Measurements from ENCODE around the gene VWC2.

VWC2 gene

DNA sequence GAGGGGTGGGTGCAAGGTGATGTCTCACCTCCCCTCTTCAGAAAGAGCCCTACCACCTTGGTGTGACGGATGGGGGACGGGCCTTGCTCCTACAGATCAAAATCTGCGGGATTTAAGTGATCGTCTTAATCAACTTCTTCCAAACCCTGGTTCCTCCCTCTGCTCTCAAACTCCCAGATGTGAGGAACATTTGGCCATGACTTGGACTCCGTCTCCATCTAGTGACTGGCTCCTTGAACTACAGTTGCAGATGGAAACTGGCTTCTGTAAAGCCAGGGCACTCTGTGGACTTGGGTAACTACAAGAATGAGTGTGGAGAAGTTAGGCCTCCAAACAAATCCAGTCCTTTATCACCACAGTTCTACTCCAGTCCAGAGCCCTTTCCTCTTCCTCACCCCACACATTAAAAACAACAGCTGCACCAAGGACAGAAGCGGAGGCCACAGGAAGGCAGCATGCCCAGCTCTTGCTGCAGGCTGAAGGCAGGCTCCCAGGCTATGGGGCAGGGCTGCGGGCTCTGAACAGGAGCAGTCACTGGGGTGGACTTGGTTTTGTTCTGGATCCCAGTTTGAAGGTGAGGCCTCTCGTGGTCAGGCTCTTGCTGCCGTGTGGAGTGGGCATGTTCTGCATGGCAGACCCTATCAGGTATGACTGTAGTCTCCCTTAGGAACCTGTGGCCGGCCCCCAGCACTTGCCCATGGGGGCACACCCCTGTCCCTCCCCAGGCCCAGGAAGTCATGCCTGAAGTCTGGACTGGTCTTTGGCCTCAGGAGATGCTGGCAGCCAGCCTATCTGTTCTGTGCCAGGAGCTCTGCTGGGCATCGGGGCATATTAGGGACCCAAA, 79.4 kb downstream of the VWC2 start:
- DNase-seq: peak; percentile 69

GRCh38 chr7:49855281-49855980, 82.0 kb downstream of the VWC2 start:
- DNase-seq: no peak

DNA sequence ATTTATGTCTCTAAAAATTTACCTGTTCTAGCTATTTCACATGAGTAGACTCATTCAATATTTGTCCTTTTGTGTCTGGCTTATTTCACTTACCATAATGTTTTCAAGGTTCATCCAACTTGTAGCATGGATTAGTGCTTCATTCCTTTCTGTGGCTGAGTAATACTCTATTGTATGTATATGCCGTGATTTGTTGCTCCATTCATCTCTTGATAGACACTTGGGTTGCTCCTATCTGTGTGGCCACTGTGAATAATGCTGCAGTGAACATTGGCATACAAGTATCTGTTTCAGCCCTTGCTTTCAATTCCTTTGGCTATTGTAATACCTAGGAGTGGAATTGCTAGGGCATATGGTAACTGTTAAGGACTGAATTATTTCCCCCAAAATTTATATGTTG, 86.9 kb downstream of the VWC2 start:
- DNase-seq: no peak

DNA sequence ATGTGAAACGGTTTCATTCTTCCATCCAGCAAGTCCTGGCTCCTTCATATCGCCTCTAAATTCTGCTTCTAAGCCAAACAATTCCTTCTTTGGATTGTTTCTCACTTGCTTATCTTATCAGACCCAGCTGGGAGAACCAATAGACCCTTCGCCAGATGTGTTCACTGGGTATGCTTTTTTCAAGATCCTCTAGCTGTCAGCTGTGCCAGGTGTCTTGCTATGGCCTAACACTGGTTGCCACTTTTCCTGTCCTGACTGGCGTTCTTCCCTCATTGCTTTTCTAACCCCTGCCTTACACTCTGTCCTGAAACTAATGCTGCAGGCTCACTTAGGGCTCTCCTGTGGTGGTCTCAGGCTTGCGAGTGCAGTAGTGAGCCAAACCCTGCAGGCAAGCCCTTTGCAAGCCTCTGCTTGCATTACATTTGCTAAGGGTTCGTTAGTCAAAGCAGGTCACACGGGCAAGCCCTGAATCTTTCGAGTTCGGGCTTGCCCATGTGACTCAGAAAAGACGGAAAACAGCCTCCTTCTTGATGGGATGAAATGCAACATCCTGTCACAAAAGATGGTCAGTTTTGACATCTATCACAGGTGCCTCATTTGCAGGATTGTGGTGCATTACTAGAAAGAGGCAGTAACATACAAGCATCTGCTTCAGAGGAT, 92.8 kb downstream of the VWC2 start:
- DNase-seq: no peak

GRCh38 chr7:49866910-49867309, 93.5 kb downstream of the VWC2 start:
- DNase-seq: no peak

DNA sequence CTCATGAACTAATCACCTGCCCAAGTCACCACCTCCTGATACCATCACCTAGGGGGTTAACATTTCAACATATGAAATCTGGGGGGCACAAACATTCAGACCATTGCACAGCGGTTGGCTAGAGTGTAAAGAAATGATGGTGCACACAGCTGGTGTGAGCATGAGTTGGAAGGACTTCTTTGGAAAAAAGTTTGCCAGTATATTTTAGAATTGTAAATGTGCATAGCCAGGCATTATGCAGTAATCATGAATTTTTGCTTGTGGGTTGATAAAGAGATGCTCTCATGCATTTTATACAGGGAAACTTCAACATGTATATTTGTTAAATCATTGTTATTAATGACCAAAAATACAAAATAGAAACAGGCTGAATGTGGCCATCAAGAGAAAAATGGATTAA, 100.0 kb downstream of the VWC2 start:
- DNase-seq: no peak

DNA sequence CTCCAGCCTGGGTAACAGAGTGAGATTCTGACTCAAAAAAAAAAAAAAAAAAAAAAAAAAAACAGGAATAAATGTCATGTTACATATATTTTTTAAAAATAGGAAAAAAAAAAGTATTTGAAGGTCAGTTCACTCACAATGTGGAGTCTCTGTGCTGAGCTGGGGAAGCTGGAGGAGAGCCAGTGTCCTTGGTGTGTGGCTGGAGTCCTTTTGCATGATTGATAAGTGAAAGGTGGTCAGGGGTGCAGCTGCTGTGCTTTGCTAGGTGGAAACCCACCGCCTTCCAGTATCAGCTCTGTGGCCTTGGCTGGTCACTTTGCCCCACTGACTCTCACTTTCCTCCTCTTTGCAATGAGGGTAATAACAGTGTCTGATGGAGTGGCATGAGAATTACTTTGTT, 101.9 kb downstream of the VWC2 start:
- no peak for DNase-seq

- no peak for DNase-seq
These were observed 102.8 kb downstream of the VWC2 start for GRCh38 chr7:49876202-49876601.

DNA sequence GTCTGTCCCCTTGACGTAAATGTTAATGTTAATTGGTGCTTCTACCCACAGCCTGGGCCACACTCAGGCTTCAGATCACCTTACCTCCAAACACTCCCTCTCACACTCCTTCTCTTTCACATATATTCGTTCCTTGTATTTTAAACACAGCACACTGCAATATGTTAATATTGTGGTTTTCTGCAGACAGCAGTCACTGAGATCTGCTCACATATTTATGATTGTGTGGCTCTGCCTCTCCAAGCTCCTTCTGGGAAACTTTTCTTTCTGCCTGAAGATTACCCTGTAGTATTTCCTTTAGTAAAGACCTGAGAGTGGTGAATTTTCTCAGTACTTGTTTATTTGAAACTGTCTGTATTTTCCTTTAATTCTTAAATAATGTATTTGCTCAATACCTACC, 104.7 kb downstream of the VWC2 start:
- DNase-seq: no peak

GRCh38 chr7:49878627-49879026, 105.2 kb downstream of the VWC2 start:
- DNase-seq: no peak

DNA sequence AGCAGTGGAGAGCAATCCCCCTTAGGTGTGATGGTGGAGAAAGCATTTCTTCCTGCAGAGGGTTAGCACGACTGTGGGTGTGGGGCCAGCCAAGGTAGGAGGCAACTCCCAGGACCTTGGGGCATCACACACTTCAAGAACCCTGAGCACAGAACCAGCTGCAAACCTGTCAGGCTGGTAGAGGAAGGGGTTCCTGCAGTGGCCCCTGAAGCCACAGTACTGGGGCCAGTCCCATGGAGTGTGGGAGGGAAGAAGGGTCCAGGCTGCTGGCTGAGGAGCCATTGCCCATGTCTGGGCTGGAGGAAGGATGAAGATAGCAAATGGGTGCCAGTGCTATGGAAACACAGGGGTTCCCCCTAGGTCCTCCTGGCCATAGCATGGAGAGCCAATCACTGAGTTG, 110.5 kb downstream of the VWC2 start:
- DNase-seq: no peak

DNA sequence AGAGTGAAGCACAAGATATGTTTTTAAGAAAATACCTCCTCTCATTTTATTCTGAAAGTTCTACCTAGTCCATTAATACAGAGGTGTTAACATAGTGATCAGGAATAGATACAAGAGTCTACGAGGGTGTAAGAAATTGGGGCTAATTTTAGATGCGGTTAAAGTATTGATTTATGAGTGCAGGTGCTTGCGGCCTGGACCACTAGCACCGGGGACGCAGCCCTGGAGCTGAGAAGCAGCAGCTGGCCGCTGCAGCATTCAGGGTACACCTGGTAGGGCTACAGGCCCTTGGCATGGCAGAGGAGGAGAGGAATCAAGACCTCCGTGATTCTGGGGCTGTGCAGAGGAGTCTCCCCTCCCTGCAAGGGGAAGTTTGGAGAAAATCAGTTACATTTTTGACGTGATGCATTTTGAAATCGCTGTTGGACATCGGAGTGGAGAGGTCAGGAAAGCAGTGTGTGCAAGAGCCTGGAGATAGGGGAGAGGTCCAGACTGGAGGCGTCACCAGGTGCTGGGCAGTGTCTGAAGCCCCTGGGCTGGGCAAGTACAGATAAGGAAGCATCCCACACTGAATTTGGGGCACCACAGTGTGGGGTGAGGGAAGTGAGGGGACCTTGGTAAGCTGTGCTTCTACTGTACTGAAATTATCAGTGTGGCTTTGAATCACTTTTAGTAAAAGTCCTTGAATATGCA, 112.3 kb downstream of the VWC2 start:
- no peak for DNase-seq

- no peak for DNase-seq
These were observed 119.0 kb downstream of the VWC2 start for GRCh38 chr7:49892481-49892880.

DNA sequence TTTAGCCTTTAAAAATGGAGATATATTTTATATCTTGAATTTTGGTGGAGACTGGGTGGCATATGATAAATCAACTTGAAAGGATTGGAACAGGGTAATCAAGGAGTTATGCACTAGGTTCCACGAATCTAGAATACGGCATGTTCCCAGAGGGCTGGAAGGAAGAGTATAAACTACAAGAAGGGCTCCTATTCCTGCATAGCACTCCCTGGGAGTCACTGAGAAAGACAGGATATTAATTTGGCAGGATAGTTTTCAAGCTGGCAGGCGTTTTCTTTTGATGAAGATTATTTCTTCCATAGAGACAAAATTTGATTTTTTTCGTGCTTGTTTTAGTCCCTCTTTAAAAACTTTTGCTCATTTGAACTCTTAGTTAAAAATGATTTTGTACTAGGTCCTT, 119.7 kb downstream of the VWC2 start:
- no peak for DNase-seq

GRCh38 chr7:49894543-49894942, 121.1 kb downstream of the VWC2 start:
- DNase-seq: no peak

DNA sequence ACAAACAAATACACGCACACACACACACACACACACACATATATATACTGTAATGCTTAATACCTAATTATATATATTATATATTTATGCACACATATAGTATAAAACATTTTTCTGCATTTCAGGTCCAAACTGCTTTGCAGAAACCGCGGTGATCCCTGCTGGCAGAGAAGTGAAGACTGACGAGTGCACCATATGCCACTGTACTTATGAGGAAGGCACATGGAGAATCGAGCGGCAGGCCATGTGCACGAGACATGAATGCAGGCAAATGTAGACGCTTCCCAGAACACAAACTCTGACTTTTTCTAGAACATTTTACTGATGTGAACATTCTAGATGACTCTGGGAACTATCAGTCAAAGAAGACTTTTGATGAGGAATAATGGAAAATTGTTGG, 138.5 kb downstream of the VWC2 start:
- no peak for DNase-seq

GRCh38 chr7:49926720-49927119, 153.3 kb downstream of the VWC2 start:
- DNase-seq: no peak

DNA sequence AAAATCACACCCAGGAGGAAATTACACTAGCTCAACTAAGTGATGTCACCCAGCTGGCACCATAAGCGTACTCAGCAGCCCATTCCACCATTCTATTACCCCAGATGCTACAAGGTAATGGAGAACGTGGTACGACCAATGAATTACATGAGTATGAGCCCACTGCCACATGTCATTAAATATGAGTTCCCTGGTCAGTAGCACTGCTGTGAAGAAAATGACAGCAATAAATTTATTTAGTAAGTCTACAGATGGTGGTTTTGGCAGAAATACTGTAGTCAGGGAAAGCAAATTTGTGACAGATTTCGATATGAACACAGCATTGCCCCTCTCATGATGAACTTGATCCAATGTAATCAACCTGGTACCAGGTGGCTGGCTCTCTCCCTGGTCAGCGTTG, 154.2 kb downstream of the VWC2 start:
- DNase-seq: no peak

GRCh38 chr7:49928787-49929186, 155.3 kb downstream of the VWC2 start:
- no peak for DNase-seq

GRCh38 chr7:49931627-49932026, 158.2 kb downstream of the VWC2 start:
- no peak for DNase-seq

DNA sequence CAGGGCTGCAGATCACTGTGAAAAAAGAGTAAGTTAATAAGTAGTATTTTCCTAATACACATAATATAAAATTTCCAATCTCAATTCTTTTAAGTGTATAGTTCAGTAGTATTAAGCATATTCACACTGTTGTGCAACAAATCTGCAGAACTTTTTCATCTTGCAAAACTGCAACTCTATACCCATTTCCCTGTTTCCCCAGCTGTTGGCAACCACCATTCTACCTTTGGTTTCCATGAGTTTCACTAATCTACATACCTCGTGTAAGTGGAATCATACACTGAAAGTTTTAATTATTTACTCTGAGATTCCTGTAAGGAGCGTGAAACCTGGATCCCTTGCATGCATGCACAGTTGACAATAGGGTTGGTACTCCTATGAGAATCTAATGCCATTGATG, 164.2 kb downstream of the VWC2 start:
- no peak for DNase-seq

Data from femur (tissue), 1 donor.